Stimulated activated CD8-positive, alpha-beta memory T cell treated with anti-CD3 and anti-CD28 coated beads, Interleukin-15, amount 100 ng/mL, for 4 hours (primary cell): ENCODE data around the gene CEACAM7.

ENCODE experiments used
- DNase-seq, 2 donors: peaks; one replicate each; pipeline ENCODE4 v3.0.0-alpha.2; 2020; ENCODE audit warnings: low read depth in 2 of 2

CEACAM7 gene

GRCh38 chr19:41700381-41701195 is 12.5 kb upstream of the CEACAM7 start:
- no peak for DNase-seq

GRCh38 chr19:41699968-41700323 is 11.9 kb upstream of the CEACAM7 start:
- DNase-seq = no peak

GRCh38 chr19:41699231-41699967 is 11.3 kb upstream of the CEACAM7 start:
- DNase-seq = no peak

- DNase-seq = no peak
These were observed 10.7 kb upstream of the CEACAM7 start for GRCh38 chr19:41698746-41699230.

- DNase-seq = no peak
These were observed 9.3 kb upstream of the CEACAM7 start for GRCh38 chr19:41697198-41697855.

GRCh38 chr19:41696402-41697197 is 8.5 kb upstream of the CEACAM7 start:
- no peak for DNase-seq

GRCh38 chr19:41695745-41696144 is 7.7 kb upstream of the CEACAM7 start:
- no peak for DNase-seq

GRCh38 chr19:41694831-41695635 is 7.0 kb upstream of the CEACAM7 start:
- DNase-seq = no peak

GRCh38 chr19:41694196-41694595 is 6.1 kb upstream of the CEACAM7 start:
- no peak for DNase-seq

- DNase-seq = no peak
These were observed 3.3 kb upstream of the CEACAM7 start for GRCh38 chr19:41691268-41691970.

- no peak for DNase-seq
These were observed 2.7 kb upstream of the CEACAM7 start for GRCh38 chr19:41690801-41691065.

GRCh38 chr19:41689993-41690800 is 2.1 kb upstream of the CEACAM7 start:
- DNase-seq = no peak

- no peak for DNase-seq
These were observed 617 bp upstream of the CEACAM7 start for GRCh38 chr19:41688687-41689086.

- DNase-seq = no peak
These were observed 651 bp downstream of the CEACAM7 start for GRCh38 chr19:41687419-41687818.

GRCh38 chr19:41682437-41682836 is 5.6 kb downstream of the CEACAM7 start:
- DNase-seq = no peak

GRCh38 chr19:41671486-41671885 is 16.6 kb downstream of the CEACAM7 start:
- DNase-seq = no peak

- no peak for DNase-seq
These were observed 17.3 kb downstream of the CEACAM7 start for GRCh38 chr19:41670755-41671154.

GRCh38 chr19:41668315-41668714 is 19.8 kb downstream of the CEACAM7 start:
- DNase-seq = no peak

- DNase-seq = no peak
These were observed 22.0 kb downstream of the CEACAM7 start for GRCh38 chr19:41666075-41666474.

- DNase-seq = no peak
These were observed 30.9 kb downstream of the CEACAM7 start for GRCh38 chr19:41657157-41657556.
